Motor neuron (in vitro differentiated cells): ENCODE results near the gene AJM1. TPM values are rescaled to one million over a fixed set of nuclear protein-coding genes. Genes with fewer than 3 reads are reported as not detected.

Experiments
- ATAC-seq, 8 experiments: fragments of 200-7000 bp; cut with Tn5 transposase; replicated peaks in 6 of 8; 2 replicates each; pipeline ENCODE4 v1.8.0; 2021; ENCODE audit warnings: mild to moderate bottlenecking in 8 of 8, moderate library complexity in 8 of 8
- H3K27ac ChIP-seq, 2 donors: fragments of 250-450 bp; sonication (Bioruptor Pico); 2 replicates each; pipeline ENCODE4 v1.9.0; 2021; ENCODE audit warnings: antibody characterized with exemption in 2 of 2, mild to moderate bottlenecking in 2 of 2, moderate library complexity in 1 of 2
- H3K4me1 ChIP-seq, 2 donors: fragments of 250-450 bp; sonication (Bioruptor Pico); replicated peaks in 1 of 2; 2 replicates each; pipeline ENCODE4 v1.6.1; 2021; ENCODE audit warnings: antibody characterized with exemption in 2 of 2, mild to moderate bottlenecking in 2 of 2, moderate library complexity in 1 of 2
- H3K4me3 ChIP-seq, 5 donors: fragments of 250-450 bp; sonication (Bioruptor Pico); 2 replicates each; pipeline ENCODE4 v1.9.0; 2021; ENCODE audit warnings: antibody characterized with exemption in 5 of 5, mild to moderate bottlenecking in 5 of 5, moderate library complexity in 4 of 5
- WGBS, 10 experiments: fragments of 450-650 bp; shearing (Covaris generic); methylation state at CpG; one replicate each; pipeline ENCODE4 v1.0.0; 2022; 5-methylcytosine and 5-hydroxymethylcytosine counted together
- in situ Hi-C, 9 experiments: fragments of 400-800 bp; cut with MboI; loops; one replicate each; pipeline ENCODE4 v1.15.0; 2021; ENCODE audit warnings: low sequenced_read_pairs in 9 of 9, low pct_unique_long_range_greater_than_20kb in 2 of 9; ENCODE audit not compliant: unreplicated experiment in 9 of 9
- total RNA-seq, 8 experiments: library from RNA; unstranded; fragments of 300-600 nt; gene quantifications; 2 replicates each; pipeline versions ENCODE4 v1.2.3 to v1.2.4, GENCODE V29; 2022

The AJM1 gene
- total RNA-seq, 8 experiments from 2014 or later, result 1.2 to 5.5 (median 2.6) TPM

- Histone ChIP-seq H3K4me1 (peaks cover 4 to 5% of the 10 kb centered on the region in 2 donors), H3K27ac (no peak overlapping the region), H3K4me3 (no peak overlapping the region)
- WGBS, 10 experiments, result 44 to 100% (median 64%) methylated on average over 2 to 30 of the region's 83 CpGs; no CpG with 5 or more reads in 2 of the 10 experiments
- in situ Hi-C loops, result no loop called here
- peak in 6 of 8 experiments; percentile 60 to 85 (median 62) for ATAC-seq
These were observed 21.1 kb upstream of the AJM1 start for GRCh38 chr9:136820971-136821825.

- WGBS, 10 experiments, result 68% methylated on average over 4 of the region's 42 CpGs; no CpG with 5 or more reads in 9 of the 10 experiments
- in situ Hi-C loops, result no loop called here
- Histone ChIP-seq H3K4me3 (no peak overlapping the region), H3K27ac (no peak overlapping the region), H3K4me1 (peaks cover 4 to 5% of the 10 kb centered on the region in 2 donors)
- peak in 4 of 8 experiments; percentile 10 to 13 (median 12) for ATAC-seq
These were observed 20.3 kb upstream of the AJM1 start for GRCh38 chr9:136821826-136822544.

GRCh38 chr9:136823136-136824046, 18.9 kb upstream of the AJM1 start:
- Histone ChIP-seq H3K4me3 (no peak overlapping the region), H3K27ac (no peak overlapping the region), H3K4me1 (peaks cover 4 to 5% of the 10 kb centered on the region in 2 donors)
- in situ Hi-C loops, result no loop called here
- WGBS, 10 experiments, result 80 to 94% (median 91%) methylated on average over 2 to 11 of the region's 30 CpGs; no CpG with 5 or more reads in 6 of the 10 experiments
- ATAC-seq, result no peak

- WGBS, 10 experiments, result 67 to 100% (median 100%) methylated on average over 1 to 3 of the region's 21 CpGs; no CpG with 5 or more reads in 3 of the 10 experiments
- in situ Hi-C loops, result no loop called here
These were observed 17.6 kb upstream of the AJM1 start for GRCh38 chr9:136824496-136825225.

GRCh38 chr9:136825295-136826187, 16.7 kb upstream of the AJM1 start:
- H3K4me3 ChIP-seq, result no peak overlapping the region
- in situ Hi-C loops, result no loop called here

More at GRCh38 chr9:136824496-136825225, 17.6 kb upstream of the AJM1 start:
- no peak overlapping the region for H3K4me3 ChIP-seq
- no peak for ATAC-seq
- no peak overlapping the region for H3K27ac ChIP-seq
- H3K4me1 ChIP-seq, result peaks cover 4 to 5% of the 10 kb centered on the region in 2 donors

GRCh38 chr9:136826188-136826541, 16.1 kb upstream of the AJM1 start:
- Histone ChIP-seq H3K4me3 (no peak overlapping the region), H3K27ac (no peak overlapping the region), H3K4me1 (peaks cover under 1 to 1% of the 10 kb centered on the region in 2 donors)
- WGBS, 10 experiments, result 100% methylated on average over 2 of the region's 17 CpGs; no CpG with 5 or more reads in 9 of the 10 experiments
- in situ Hi-C loops, result no loop called here
- ATAC-seq, result no peak

More at GRCh38 chr9:136825295-136826187, 16.7 kb upstream of the AJM1 start:
- ATAC-seq, result no peak
- Histone ChIP-seq H3K4me1 (peaks cover 4 to 5% of the 10 kb centered on the region in 2 donors), H3K27ac (no peak overlapping the region)
- WGBS, 10 experiments, result 85 to 100% (median 93%) methylated on average over 1 to 4 of the region's 44 CpGs; no CpG with 5 or more reads in 7 of the 10 experiments

- Histone ChIP-seq H3K27ac (no peak overlapping the region), H3K4me1 (no peaks in the 10 kb centered on the region), H3K4me3 (no peak overlapping the region)
- WGBS, 10 experiments, result 67 to 100% (median 91%) methylated on average over 1 to 7 of the region's 24 CpGs; no CpG with 5 or more reads in 4 of the 10 experiments
- in situ Hi-C loops, result no loop called here
- no peak for ATAC-seq
These were observed 15.3 kb upstream of the AJM1 start for GRCh38 chr9:136826703-136827582.

- in situ Hi-C loops, result no loop called here
- WGBS, 10 experiments, result 60 to 100% (median 85%) methylated on average over 1 to 2 of the region's 14 CpGs; no CpG with 5 or more reads in 5 of the 10 experiments
- no peak overlapping the region for H3K27ac ChIP-seq
- no peaks in the 10 kb centered on the region for H3K4me1 ChIP-seq
- no peak for ATAC-seq
- H3K4me3 ChIP-seq, result no peak overlapping the region
These were observed 14.3 kb upstream of the AJM1 start for GRCh38 chr9:136827794-136828473.

GRCh38 chr9:136828474-136829140, 13.7 kb upstream of the AJM1 start:
- in situ Hi-C loops, result no loop called here
- WGBS, 10 experiments, result 87 to 100% (median 99%) methylated on average over 1 to 8 of the region's 31 CpGs; no CpG with 5 or more reads in 2 of the 10 experiments
- no peaks in the 10 kb centered on the region for H3K4me1 ChIP-seq
- ATAC-seq, result no peak
- no peak overlapping the region for H3K4me3 ChIP-seq
- H3K27ac ChIP-seq, result no peak overlapping the region

- in situ Hi-C loops, result no loop called here
- Histone ChIP-seq H3K4me3 (no peak overlapping the region), H3K4me1 (no peaks in the 10 kb centered on the region), H3K27ac (no peak overlapping the region)
- WGBS, 10 experiments, result 73 to 100% (median 81%) methylated on average over 1 to 4 of the region's 14 CpGs; no CpG with 5 or more reads in 4 of the 10 experiments
- no peak for ATAC-seq
These were observed 12.9 kb upstream of the AJM1 start for GRCh38 chr9:136829412-136829811.
